GM12873 (cell line): ENCODE data around the gene SART3.
A peak's percentile ranks its signal among the peaks of the same experiment; 100 is the strongest.

ENCODE experiments used
- CTCF ChIP-seq: IDR thresholded peaks from 2 replicates; pipeline ENCODE4 v1.5.1; 2012; ENCODE audit warnings: low read depth, mild to moderate bottlenecking, moderate library complexity, low read length, control low read depth; ENCODE audit not compliant: insufficient read depth; ENCODE audit errors: missing control alignments

SART3 gene

GRCh38 chr12:108530161-108530560 lies 30.8 kb downstream of the SART3 start:
- no peak for TF ChIP-seq CTCF

GRCh38 chr12:108527166-108527496 lies 33.8 kb downstream of the SART3 start:
- TF ChIP-seq CTCF, result no peak

GRCh38 chr12:108526482-108527165 lies 34.3 kb downstream of the SART3 start:
- peak; percentile 21 for TF ChIP-seq CTCF

GRCh38 chr12:108525681-108526080 lies 35.3 kb downstream of the SART3 start:
- no peak for TF ChIP-seq CTCF

- TF ChIP-seq CTCF, result no peak
Measured at GRCh38 chr12:108523365-108523764, 37.6 kb downstream of the SART3 start.

- peak; percentile 3 for TF ChIP-seq CTCF
Measured at GRCh38 chr12:108519558-108519957, 41.4 kb downstream of the SART3 start.

DNA sequence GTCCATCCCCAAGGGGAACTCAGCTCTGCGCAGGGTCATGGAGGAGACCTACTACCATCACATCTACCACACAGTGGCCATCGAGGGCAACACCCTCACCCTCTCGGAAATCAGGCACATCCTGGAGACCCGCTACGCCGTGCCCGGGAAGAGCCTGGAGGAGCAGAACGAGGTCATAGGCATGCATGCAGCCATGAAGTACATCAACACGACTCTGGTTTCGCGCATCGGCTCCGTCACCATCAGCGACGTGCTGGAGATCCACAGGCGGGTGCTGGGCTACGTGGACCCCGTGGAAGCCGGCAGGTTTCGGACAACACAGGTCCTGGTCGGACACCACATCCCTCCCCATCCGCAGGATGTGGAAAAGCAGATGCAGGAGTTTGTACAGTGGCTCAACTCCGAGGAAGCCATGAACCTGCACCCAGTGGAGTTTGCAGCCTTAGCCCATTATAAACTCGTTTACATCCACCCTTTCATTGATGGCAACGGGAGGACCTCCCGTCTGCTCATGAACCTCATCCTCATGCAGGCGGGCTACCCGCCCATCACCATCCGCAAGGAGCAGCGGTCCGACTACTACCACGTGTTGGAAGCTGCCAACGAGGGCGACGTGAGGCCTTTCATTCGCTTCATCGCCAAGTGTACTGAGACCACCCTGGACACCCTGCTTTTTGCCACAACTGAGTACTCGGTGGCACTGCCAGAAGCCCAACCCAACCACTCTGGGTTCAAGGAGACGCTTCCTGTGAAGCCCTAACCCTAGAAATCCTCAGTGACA lies 42.1 kb downstream of the SART3 start:
- TF ChIP-seq CTCF, result no peak
